Vagina (tissue), 2 donors: ENCODE data around the gene RCE1. TPM values are rescaled to one million over a fixed set of nuclear protein-coding genes. Genes with fewer than 3 reads are reported as not detected.

ENCODE experiments used
- DNase-seq, 2 donors: peaks; one replicate each; pipeline ENCODE4 v3.0.0-alpha.2; 2017; ENCODE audit errors: extremely low spot score in 2 of 2
- H3K27ac ChIP-seq: fragments of 200-600 bp; sonication (generic); one replicate; pipeline ENCODE4 v1.5.1; 2019
- H3K27me3 ChIP-seq: fragments of 200-600 bp; sonication (generic); one replicate; pipeline ENCODE4 v1.5.1; 2019
- H3K36me3 ChIP-seq, 2 donors: fragments of 200-600 bp; sonication (generic); one replicate each; pipeline ENCODE4 v1.5.1; 2017 to 2019
- H3K4me1 ChIP-seq: fragments of 200-600 bp; sonication (generic); one replicate; pipeline ENCODE4 v1.5.1; 2019
- H3K4me3 ChIP-seq, 2 donors: fragments of 200-600 bp; sonication (generic); 1 replicate in 1 of 2; 2 replicates in 1 of 2; pipeline ENCODE4 v1.5.1; 2016 to 2019
- H3K9me3 ChIP-seq: fragments of 200-600 bp; sonication (generic); one replicate; pipeline ENCODE4 v1.5.1; 2019
- CTCF ChIP-seq, 3 experiments: fragments of 450-650 bp in 2 of 3; fragments of 200-600 bp in 1 of 3; sonication (generic) in 1 of 3; IDR thresholded peaks; one replicate each; pipeline ENCODE4 v1.5.1; 2017 to 2019; ENCODE audit warnings: antibody characterized with exemption in 3 of 3, mild to moderate bottlenecking in 2 of 3, moderate library complexity in 2 of 3
- POLR2A ChIP-seq, 2 donors: fragments of 450-650 bp; IDR thresholded peaks; one replicate each; pipeline ENCODE4 v1.6.1; 2017; ENCODE audit warnings: antibody characterized with exemption in 2 of 2, mild to moderate bottlenecking in 2 of 2, moderate library complexity in 2 of 2
- POLR2AphosphoS5 ChIP-seq, 2 donors: sonication (generic); formaldehyde crosslinking; IDR thresholded peaks; one replicate each; pipeline ENCODE4 v1.9.0; 2017; ENCODE audit warnings: antibody characterized with exemption in 2 of 2, mild to moderate bottlenecking in 2 of 2, low read depth in 1 of 2; ENCODE audit not compliant: insufficient read depth in 1 of 2
- intact Hi-C: fragments of 100-400 bp; cut with DNase I; formaldehyde crosslinking; loops from one replicate; pipeline ENCODE4 v1.15.1; 2023
- total RNA-seq: library from RNA; depleted of rRNA; stranded (reverse); fragments of >200 nt; gene quantifications from one replicate; pipeline ENCODE4 v1.2.3, GENCODE V29; 2016

The RCE1 gene
- total RNA-seq, 1 donor from 2014 or later = 23.6 TPM

GRCh38 chr11:66841861-66842260 lies 1.4 kb upstream of the RCE1 start:
- TF ChIP-seq POLR2AphosphoS5 (IDR thresholded peaks at IDR 0.05; ENCODE audit: insufficient read depth in 1 of 2, low read depth in 1 of 2) = no peak
- no peak for TF ChIP-seq CTCF (IDR thresholded peaks at IDR 0.05)
- TF ChIP-seq POLR2A (IDR thresholded peaks at IDR 0.05) = no peak
- peak in 1 of 2 donors; percentile 82 for DNase-seq
- H3K27me3 ChIP-seq = no peaks in the 10 kb centered on the region
- H3K4me3 ChIP-seq = peak overlapping the region; percentile 86 to 98
- peaks cover 29% of the 10 kb centered on the region for H3K4me1 ChIP-seq
- peak overlapping the region; percentile 92 for H3K27ac ChIP-seq
- intact Hi-C loops = no loop called here
- H3K9me3 ChIP-seq = no peaks in the 10 kb centered on the region
- peaks cover 0 to 15% of the 10 kb centered on the region in 2 donors for H3K36me3 ChIP-seq

- intact Hi-C loops = no loop called here
- DNase-seq = peak in 1 of 2 donors; percentile 86
- TF ChIP-seq CTCF (IDR thresholded peaks at IDR 0.05) (no peak), POLR2AphosphoS5 (IDR thresholded peaks at IDR 0.05; ENCODE audit: insufficient read depth in 1 of 2, low read depth in 1 of 2) (no peak), POLR2A (IDR thresholded peaks at IDR 0.05) (no peak)
- peaks cover 29% of the 10 kb centered on the region for H3K4me1 ChIP-seq
- H3K27ac ChIP-seq = peak overlapping the region; percentile 92
- peak overlapping the region; percentile 86 to 98 for H3K4me3 ChIP-seq
- H3K27me3 ChIP-seq = no peaks in the 10 kb centered on the region
- H3K9me3 ChIP-seq = no peaks in the 10 kb centered on the region
- H3K36me3 ChIP-seq = peaks cover 0 to 19% of the 10 kb centered on the region in 2 donors
Observed at GRCh38 chr11:66842501-66842895, 743 bp upstream of the RCE1 start.

- peak in 1 of 2 donors; percentile 86 for DNase-seq
- peaks cover 0 to 22% of the 10 kb centered on the region in 2 donors for H3K36me3 ChIP-seq
- H3K9me3 ChIP-seq = no peaks in the 10 kb centered on the region
- peak overlapping the region; percentile 92 for H3K27ac ChIP-seq
- peak overlapping the region; percentile 86 to 98 for H3K4me3 ChIP-seq
- peaks cover 29% of the 10 kb centered on the region for H3K4me1 ChIP-seq
- no peaks in the 10 kb centered on the region for H3K27me3 ChIP-seq
- intact Hi-C loops = no loop called here
- TF ChIP-seq CTCF (IDR thresholded peaks at IDR 0.05) (no peak), POLR2A (IDR thresholded peaks at IDR 0.05) (no peak), POLR2AphosphoS5 (IDR thresholded peaks at IDR 0.05; ENCODE audit: insufficient read depth in 1 of 2, low read depth in 1 of 2) (no peak)
Observed at GRCh38 chr11:66843776-66844495, 695 bp downstream of the RCE1 start.

GRCh38 chr11:66844496-66845142 lies 1.4 kb downstream of the RCE1 start:
- Histone ChIP-seq H3K4me3 (peak overlapping the region; percentile 86 to 98), H3K36me3 (peaks cover 0 to 22% of the 10 kb centered on the region in 2 donors), H3K9me3 (no peaks in the 10 kb centered on the region), H3K27me3 (no peaks in the 10 kb centered on the region), H3K4me1 (peaks cover 29% of the 10 kb centered on the region), H3K27ac (no peak overlapping the region)
- TF ChIP-seq CTCF (IDR thresholded peaks at IDR 0.05) (no peak), POLR2AphosphoS5 (IDR thresholded peaks at IDR 0.05; ENCODE audit: insufficient read depth in 1 of 2, low read depth in 1 of 2) (no peak)
- peak in 1 of 2 donors; percentile 86 for DNase-seq
- intact Hi-C loops = no loop called here
